Posterior cingulate gyrus (tissue), 11 donors: ENCODE results near the gene PRKD3.
"Not testable (repeated sequence)": the region's sequence is repeated elsewhere in the genome, so short reads cannot be mapped to it uniquely, and the experiment has no call there.

Experiments used
- DNase-seq, 10 donors: peaks; one replicate each; pipeline versions ENCODE4 v3.0.0 to v3.0.0-alpha.2; 2020 to 2021; ENCODE audit warnings: mixed read lengths in 3 of 10
- intact Hi-C: fragments of 100-400 bp; cut with DNase I; formaldehyde crosslinking; loops from one replicate; pipeline ENCODE4 v1.15.1; 2023

The PRKD3 gene

GRCh38 chr2:37319754-37320609, 4.7 kb downstream of the PRKD3 start:
- peak in 1 of 10 donors; percentile 47 for DNase-seq
- intact Hi-C loops, result loop anchor here (5.0 kb wide), 2 partner anchors 88 to 158 kb away; partner anchors contain the start of genes CEBPZ and NDUFAF7

- DNase-seq, result no peak
- intact Hi-C loops, result no loop called here
Observed at GRCh38 chr2:37318401-37318800, 6.2 kb downstream of the PRKD3 start.

- DNase-seq, result no peak
- intact Hi-C loops, result no loop called here
Observed at GRCh38 chr2:37317746-37318145, 6.9 kb downstream of the PRKD3 start.

GRCh38 chr2:37316181-37316580, 8.5 kb downstream of the PRKD3 start:
- intact Hi-C loops, result no loop called here
- DNase-seq, result no peak

- intact Hi-C loops, result no loop called here
- no peak for DNase-seq
Observed at GRCh38 chr2:37315364-37315763, 9.3 kb downstream of the PRKD3 start.

- intact Hi-C loops, result no loop called here
- DNase-seq, result no peak
Observed at GRCh38 chr2:37307500-37307899, 17.1 kb downstream of the PRKD3 start.

- intact Hi-C loops, result no loop called here
- no peak for DNase-seq
Observed at GRCh38 chr2:37306024-37306423, 18.6 kb downstream of the PRKD3 start.

GRCh38 chr2:37302701-37303252, 21.9 kb downstream of the PRKD3 start:
- intact Hi-C loops, result no loop called here
- DNase-seq, result no peak

- DNase-seq, result no peak
- intact Hi-C loops, result no loop called here
Observed at GRCh38 chr2:37301408-37301807, 23.2 kb downstream of the PRKD3 start.

- intact Hi-C loops, result no loop called here
- no peak for DNase-seq
Observed at GRCh38 chr2:37300578-37300977, 24.1 kb downstream of the PRKD3 start.

GRCh38 chr2:37300146-37300545, 24.5 kb downstream of the PRKD3 start:
- intact Hi-C loops, result no loop called here
- no peak for DNase-seq

- intact Hi-C loops, result no loop called here
Observed at GRCh38 chr2:37297632-37298031, 27.0 kb downstream of the PRKD3 start.

GRCh38 chr2:37295469-37296073, 29.1 kb downstream of the PRKD3 start:
- intact Hi-C loops, result no loop called here
- DNase-seq, result no peak

More at GRCh38 chr2:37297632-37298031, 27.0 kb downstream of the PRKD3 start:
- no peak for DNase-seq

- intact Hi-C loops, DNase-seq: not testable (repeated sequence)
Observed at GRCh38 chr2:37294858-37295257, 29.8 kb downstream of the PRKD3 start.

GRCh38 chr2:37291680-37292079, 33.0 kb downstream of the PRKD3 start:
- no peak for DNase-seq
- intact Hi-C loops, result no loop called here

GRCh38 chr2:37287966-37288365, 36.7 kb downstream of the PRKD3 start:
- intact Hi-C loops, result no loop called here
- no peak for DNase-seq

GRCh38 chr2:37284381-37284780, 40.3 kb downstream of the PRKD3 start:
- intact Hi-C loops, result no loop called here
- no peak for DNase-seq

- intact Hi-C loops, result no loop called here
- DNase-seq, result no peak
Observed at GRCh38 chr2:37283207-37283606, 41.4 kb downstream of the PRKD3 start.

- intact Hi-C loops, result no loop called here
- DNase-seq, result no peak
Observed at GRCh38 chr2:37282746-37283145, 41.9 kb downstream of the PRKD3 start.

GRCh38 chr2:37281916-37282315, 42.7 kb downstream of the PRKD3 start:
- intact Hi-C loops, result no loop called here
- no peak for DNase-seq

- DNase-seq, result no peak
- intact Hi-C loops, result no loop called here
Observed at GRCh38 chr2:37276291-37276690, 48.3 kb downstream of the PRKD3 start.
